Keratinocyte (primary cell): ENCODE measurements around the gene NCBP3. TPM values are rescaled to one million over a fixed set of nuclear protein-coding genes. Genes with fewer than 3 reads are reported as not detected.

ENCODE experiments used
- DNase-seq: peaks from one replicate; pipeline ENCODE4 v3.0.0-alpha.2; 2011; ENCODE audit warnings: low read depth, missing footprints, low spot score
- FAIRE-seq: peaks from 2 replicates; lab custom pipeline; 2011; peaks lifted over from hg19 to GRCh38; lab: Jason Lieb, UNC
- H2AFZ ChIP-seq: 2 replicates; pipeline ENCODE4 v1.6.0; 2012; ENCODE audit warnings: low read length, control low read depth, inconsistent platforms; ENCODE audit not compliant: control insufficient read depth
- H3K27ac ChIP-seq: 2 replicates; pipeline ENCODE4 v1.5.1; 2011; ENCODE audit warnings: low read length; ENCODE audit not compliant: control insufficient read depth, insufficient read depth
- H3K27me3 ChIP-seq: 3 replicates; pipeline ENCODE4 v1.6.0; 2011; ENCODE audit warnings: low read length; ENCODE audit not compliant: control insufficient read depth, insufficient read depth; ENCODE audit errors: extremely low read depth
- H3K36me3 ChIP-seq, 2 experiments: 2 replicates in 1 of 2; 3 replicates in 1 of 2; pipeline ENCODE4 v1.5.1; 2011; ENCODE audit warnings: low read length in 2 of 2, mild to moderate bottlenecking in 1 of 2; ENCODE audit not compliant: control insufficient read depth in 2 of 2, insufficient read depth in 2 of 2; ENCODE audit errors: extremely low read depth in 1 of 2
- H3K4me1 ChIP-seq: 3 replicates; pipeline ENCODE4 v1.5.1; 2011; ENCODE audit warnings: low read length; ENCODE audit not compliant: control insufficient read depth, insufficient read depth; ENCODE audit errors: extremely low read depth
- H3K4me2 ChIP-seq: 3 replicates; pipeline ENCODE4 v1.6.0; 2011; ENCODE audit warnings: low read depth, low read length; ENCODE audit not compliant: control insufficient read depth, insufficient read depth; ENCODE audit errors: extremely low read depth
- H3K4me3 ChIP-seq, 3 experiments: fragments of 200-600 bp in 1 of 3; sonication (generic) in 1 of 3; 2 replicates in 2 of 3; 3 replicates in 1 of 3; pipeline ENCODE4 v1.5.1; 2011 to 2016; ENCODE audit warnings: low read length in 3 of 3, mild to moderate bottlenecking in 3 of 3, control low read depth in 2 of 3, inconsistent platforms in 1 of 3, low read depth in 1 of 3, mixed read lengths in 1 of 3, mixed run types in 1 of 3, moderate library complexity in 1 of 3; ENCODE audit not compliant: control insufficient read depth in 2 of 3, insufficient read depth in 2 of 3; ENCODE audit errors: extremely low read depth in 1 of 3
- H3K79me2 ChIP-seq: 2 replicates; pipeline ENCODE4 v1.6.0; 2012; ENCODE audit warnings: low read length; ENCODE audit not compliant: control insufficient read depth, insufficient read depth
- H3K9ac ChIP-seq: 3 replicates; pipeline ENCODE4 v1.6.0; 2011; ENCODE audit warnings: low read length; ENCODE audit not compliant: control insufficient read depth, insufficient read depth; ENCODE audit errors: extremely low read depth
- H3K9me1 ChIP-seq: 3 replicates; pipeline ENCODE4 v1.6.0; 2011; ENCODE audit warnings: low read length; ENCODE audit not compliant: control insufficient read depth, insufficient read depth; ENCODE audit errors: extremely low read depth
- H3K9me3 ChIP-seq: 2 replicates; pipeline ENCODE4 v1.5.1; 2012; ENCODE audit warnings: low read depth, low read length; ENCODE audit not compliant: control insufficient read depth
- H4K20me1 ChIP-seq: 3 replicates; pipeline ENCODE4 v1.6.0; 2011; ENCODE audit warnings: low read length; ENCODE audit not compliant: control insufficient read depth, insufficient read depth; ENCODE audit errors: extremely low read depth
- EZH2 ChIP-seq: IDR thresholded peaks from one replicate; pipeline ENCODE4 v1.6.1; 2012; ENCODE audit warnings: inconsistent platforms, mild to moderate bottlenecking, low read length, moderate library complexity
- dilution Hi-C: fragments of 300-500 bp; cut with MboI; formaldehyde crosslinking; loops from one replicate; pipeline ENCODE4 v1.7.0; 2020; ENCODE audit warnings: low sequenced_read_pairs; ENCODE audit not compliant: extremely low pct_ligation_motif_present
- polyA plus RNA-seq, 5 experiments: library from polyadenylated mRNA; depleted of rRNA in 3 of 5; stranded (reverse) in 3 of 5; stranded (forward) in 1 of 5; unstranded in 1 of 5; fragments of >200 nt; gene quantifications; 1 replicate in 1 of 5; 2 replicates in 3 of 5; 3 replicates in 1 of 5; pipeline versions ENCODE4 v1.2.1 to v1.2.3, GENCODE V29; 2011 to 2012; ENCODE audit warnings: missing spikeins in 2 of 5, low read depth in 1 of 5, low replicate concordance in 1 of 5
- TF ChIP-seq, protein P1 (sequence below), 3 experiments: IDR thresholded peaks in 1 of 3; conservative IDR thresholded peaks in 1 of 3; optimal IDR thresholded peaks in 1 of 3; 2 replicates in 2 of 3; 3 replicates in 1 of 3; pipeline versions ENCODE3 to v1.5.1; 2011; ENCODE audit warnings: low read length in 3 of 3, mild to moderate bottlenecking in 3 of 3, moderate library complexity in 2 of 3, control low read depth in 1 of 3, inconsistent platforms in 1 of 3; ENCODE audit not compliant: insufficient read depth in 2 of 3; ENCODE audit errors: extremely low read depth in 1 of 3

Gene NCBP3
- polyA plus RNA-seq, 1 donor (not counting 4 experiments of a cell fraction or from before 2014, with no cell fraction given): 22.1 TPM

DNA sequence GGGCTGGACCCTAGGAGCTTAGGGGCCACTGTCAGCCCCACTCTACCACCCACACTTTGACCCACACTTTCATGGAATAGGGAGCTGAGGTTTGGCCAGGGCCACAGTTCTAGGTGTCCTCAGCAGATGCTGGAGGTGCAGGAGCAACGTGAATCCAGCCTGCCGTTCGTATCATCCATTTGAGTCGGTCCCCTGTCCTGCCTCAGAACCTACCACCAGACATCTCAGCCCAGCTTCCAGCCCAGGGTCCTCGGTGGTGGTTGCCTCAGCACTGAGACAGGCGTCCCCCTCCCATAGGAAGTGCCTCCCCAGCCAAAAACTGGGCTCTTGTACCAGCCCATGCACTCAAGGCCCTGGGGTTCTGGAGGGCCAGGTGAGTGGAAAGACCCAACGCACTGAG is 44.7 kb downstream of the NCBP3 start:
- H3K9me3 ChIP-seq: no peaks in the 10 kb centered on the region
- H4K20me1 ChIP-seq: no peaks in the 10 kb centered on the region
- H3K27me3 ChIP-seq: no peaks in the 10 kb centered on the region
- H3K79me2 ChIP-seq: no peaks in the 10 kb centered on the region
- TF ChIP-seq, protein P1, sequence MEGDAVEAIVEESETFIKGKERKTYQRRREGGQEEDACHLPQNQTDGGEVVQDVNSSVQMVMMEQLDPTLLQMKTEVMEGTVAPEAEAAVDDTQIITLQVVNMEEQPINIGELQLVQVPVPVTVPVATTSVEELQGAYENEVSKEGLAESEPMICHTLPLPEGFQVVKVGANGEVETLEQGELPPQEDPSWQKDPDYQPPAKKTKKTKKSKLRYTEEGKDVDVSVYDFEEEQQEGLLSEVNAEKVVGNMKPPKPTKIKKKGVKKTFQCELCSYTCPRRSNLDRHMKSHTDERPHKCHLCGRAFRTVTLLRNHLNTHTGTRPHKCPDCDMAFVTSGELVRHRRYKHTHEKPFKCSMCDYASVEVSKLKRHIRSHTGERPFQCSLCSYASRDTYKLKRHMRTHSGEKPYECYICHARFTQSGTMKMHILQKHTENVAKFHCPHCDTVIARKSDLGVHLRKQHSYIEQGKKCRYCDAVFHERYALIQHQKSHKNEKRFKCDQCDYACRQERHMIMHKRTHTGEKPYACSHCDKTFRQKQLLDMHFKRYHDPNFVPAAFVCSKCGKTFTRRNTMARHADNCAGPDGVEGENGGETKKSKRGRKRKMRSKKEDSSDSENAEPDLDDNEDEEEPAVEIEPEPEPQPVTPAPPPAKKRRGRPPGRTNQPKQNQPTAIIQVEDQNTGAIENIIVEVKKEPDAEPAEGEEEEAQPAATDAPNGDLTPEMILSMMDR (optimal IDR thresholded peaks at IDR 0.05 in 1 of 3, IDR thresholded peaks at IDR 0.05 in 1 of 3, conservative IDR thresholded peaks at IDR 0.05 in 1 of 3; ENCODE audit: extremely low read depth in 1 of 3, insufficient read depth in 2 of 3, low read length in 3 of 3): no peak
- no peak for TF ChIP-seq EZH2
- H3K9me1 ChIP-seq: no peaks in the 10 kb centered on the region
- peaks cover 0 to 2% of the 10 kb centered on the region in 2 experiments for H3K36me3 ChIP-seq
- FAIRE-seq: no peak
- peaks cover 9% of the 10 kb centered on the region for H3K4me1 ChIP-seq
- no peak for DNase-seq
- H3K4me3 ChIP-seq: no peak overlapping the region
- no peak overlapping the region for H3K9ac ChIP-seq
- no peak overlapping the region for H3K27ac ChIP-seq
- dilution Hi-C loops: no loop called here
- no peak overlapping the region for H3K4me2 ChIP-seq
- no peak overlapping the region for H2AFZ ChIP-seq

DNA sequence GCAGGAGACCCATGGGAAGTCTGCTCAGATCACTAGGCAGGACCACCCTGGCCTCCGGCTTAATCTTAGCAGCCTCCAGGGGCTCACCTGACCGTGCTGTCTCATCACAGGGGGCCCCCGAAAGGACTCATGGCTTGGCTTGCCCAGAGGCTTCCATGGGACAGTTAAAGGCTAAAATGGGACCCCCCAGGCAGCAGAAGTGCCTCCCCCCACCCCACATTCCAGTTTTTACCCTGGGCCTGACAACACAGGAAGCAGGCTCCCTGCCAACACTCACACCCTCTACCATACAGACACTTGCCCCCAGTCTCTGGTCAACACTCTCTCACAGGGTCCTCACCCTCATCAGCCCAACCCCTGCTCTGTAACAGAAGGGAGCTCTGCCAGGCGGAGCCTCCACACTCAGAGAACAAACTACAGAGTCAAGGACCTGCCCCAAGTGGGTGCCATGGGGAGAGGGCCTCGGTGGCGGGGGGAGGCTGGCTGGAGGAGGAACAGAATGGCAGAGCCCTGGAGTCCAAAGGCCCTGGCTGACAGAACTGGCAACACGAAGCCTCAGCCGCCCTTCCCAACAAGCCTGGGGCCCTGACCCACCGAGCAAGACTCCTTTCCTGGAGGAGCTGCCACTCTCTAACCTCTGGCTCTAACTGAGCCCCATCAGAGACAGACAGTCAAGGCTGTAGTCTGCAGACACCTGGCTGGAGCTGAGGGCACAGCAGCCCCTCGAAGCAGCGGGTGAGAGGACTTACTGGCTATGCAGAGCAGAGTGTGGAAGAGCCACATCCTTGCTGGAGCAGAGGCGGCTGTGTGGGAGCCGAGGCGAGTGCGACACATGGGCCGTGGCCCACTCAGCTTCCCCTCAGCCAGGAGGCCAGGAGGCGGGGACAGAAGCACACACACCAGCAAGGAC is 45.4 kb downstream of the NCBP3 start, which contains the start of gene ITGAE:
ITGAE (minus strand) TSS at position 827 of the 910 bp plus-strand sequence; CDS start at position 783, 44 bp downstream.
- no peak for FAIRE-seq
- Histone ChIP-seq H3K9me3 (no peaks in the 10 kb centered on the region), H3K36me3 (peaks cover 0 to 2% of the 10 kb centered on the region in 2 experiments), H3K4me2 (no peak within 1 kb of the TSS), H3K9ac (no peak within 1 kb of the TSS), H4K20me1 (no peaks in the 10 kb centered on the region), H3K79me2 (no peaks in the 10 kb centered on the region), H3K4me1 (peaks cover 9% of the 10 kb centered on the region), H3K27ac (no peak within 1 kb of the TSS), H3K27me3 (no peaks in the 10 kb centered on the region), H3K4me3 (no peak within 1 kb of the TSS), H2AFZ (no peak within 1 kb of the TSS), H3K9me1 (no peaks in the 10 kb centered on the region)
- no peak for DNase-seq
- no peak for TF ChIP-seq EZH2
- TF ChIP-seq, protein P1 (optimal IDR thresholded peaks at IDR 0.05 in 1 of 3, IDR thresholded peaks at IDR 0.05 in 1 of 3, conservative IDR thresholded peaks at IDR 0.05 in 1 of 3; ENCODE audit: extremely low read depth in 1 of 3, insufficient read depth in 2 of 3, low read length in 3 of 3): no peak
- dilution Hi-C loops: no loop called here
